HepG2 (cell line): Measurements from ENCODE around the gene RHOC. TPM values are rescaled to one million over a fixed set of nuclear protein-coding genes. Genes with fewer than 3 reads are reported as not detected.
A peak's percentile ranks its signal among the peaks of the same experiment; 100 is the strongest.

Experiments
- AKAP8 ChIP-seq: sonication (generic); formaldehyde crosslinking; IDR thresholded peaks from 2 replicates; pipeline ENCODE4 v1.5.1; 2020; ENCODE audit warnings: mild to moderate bottlenecking, missing genetic modification reagents
- ASH2L ChIP-seq: fragments of 300-600, 200-600 bp; sonication (generic); IDR thresholded peaks from 2 replicates; pipeline ENCODE4 v1.7.0; 2017; ENCODE audit warnings: low read depth, mild to moderate bottlenecking, moderate library complexity, mixed read lengths, low read length; ENCODE audit not compliant: insufficient read length
- ELF1 ChIP-seq: sonication (generic); formaldehyde crosslinking; IDR thresholded peaks from 2 replicates; pipeline ENCODE4 v1.4.0; 2020; ENCODE audit warnings: missing genetic modification reagents
- ELF3 ChIP-seq: IDR thresholded peaks from 2 replicates; pipeline ENCODE4 v1.6.1; 2016; ENCODE audit warnings: missing genetic modification reagents, missing compliant biosample characterization
- GATAD1 ChIP-seq: IDR thresholded peaks from 2 replicates; pipeline ENCODE4 v1.6.1; 2016; ENCODE audit warnings: missing genetic modification reagents, missing compliant biosample characterization
- KAT7 ChIP-seq: IDR thresholded peaks from 2 replicates; pipeline ENCODE4 v1.6.1; 2018; ENCODE audit warnings: borderline replicate concordance, missing compliant biosample characterization
- NCOA2 ChIP-seq: sonication (generic); formaldehyde crosslinking; IDR thresholded peaks from 2 replicates; pipeline ENCODE4 v1.8.0; 2022; ENCODE audit warnings: inconsistent platforms
- NONO ChIP-seq, 2 experiments: fragments of 450-650 bp in 1 of 2; sonication (generic) in 1 of 2; formaldehyde crosslinking in 1 of 2; IDR thresholded peaks in 1 of 2; conservative IDR thresholded peaks in 1 of 2; 2 replicates each; pipeline versions ENCODE4 v1.6.1 to v1.8.0; 2017 to 2022; ENCODE audit warnings: mild to moderate bottlenecking in 1 of 2, missing genetic modification reagents in 1 of 2, moderate library complexity in 1 of 2
- PHF20 ChIP-seq: sonication (generic); formaldehyde crosslinking; IDR thresholded peaks from 2 replicates; pipeline ENCODE4 v1.5.0; 2020; ENCODE audit warnings: mild to moderate bottlenecking, missing genetic modification reagents
- SNAI1 ChIP-seq: sonication (generic); formaldehyde crosslinking; IDR thresholded peaks from 2 replicates; pipeline ENCODE4 v1.5.0; 2020; ENCODE audit warnings: mild to moderate bottlenecking, missing genetic modification reagents, borderline replicate concordance
- TARDBP ChIP-seq: sonication (generic); formaldehyde crosslinking; IDR thresholded peaks from 2 replicates; pipeline ENCODE4 v1.8.0; 2022; ENCODE audit warnings: mild to moderate bottlenecking, missing genetic modification reagents
- ZNF3 ChIP-seq: IDR thresholded peaks from 2 replicates; pipeline ENCODE4 v1.7.0; 2017; ENCODE audit warnings: inconsistent platforms
- ZNF430 ChIP-seq: sonication (generic); formaldehyde crosslinking; IDR thresholded peaks from 2 replicates; pipeline ENCODE4 v1.9.0; 2021; ENCODE audit warnings: mild to moderate bottlenecking, missing genetic modification reagents
- ZNF589 ChIP-seq: sonication (generic); formaldehyde crosslinking; conservative IDR thresholded peaks from 2 replicates; pipeline ENCODE4 v1.8.0; 2022; ENCODE audit warnings: mild to moderate bottlenecking, moderate library complexity, missing genetic modification reagents
- ZNF780A ChIP-seq: sonication (generic); formaldehyde crosslinking; IDR thresholded peaks from 2 replicates; pipeline ENCODE4 v1.8.0; 2022; ENCODE audit warnings: mild to moderate bottlenecking, missing genetic modification reagents, moderate library complexity
- ZNF790 ChIP-seq: sonication (generic); formaldehyde crosslinking; IDR thresholded peaks from 2 replicates; pipeline ENCODE4 v1.8.0; 2022; ENCODE audit warnings: missing genetic modification reagents, mild to moderate bottlenecking, borderline replicate concordance
- ZNF883 ChIP-seq: sonication (generic); formaldehyde crosslinking; IDR thresholded peaks from 2 replicates; pipeline ENCODE4 v1.5.1; 2020; ENCODE audit warnings: mild to moderate bottlenecking, missing genetic modification reagents; ENCODE audit errors: not compliant biosample characterization
- ZSCAN22 ChIP-seq: sonication (generic); formaldehyde crosslinking; IDR thresholded peaks from 2 replicates; pipeline ENCODE4 v1.4.0; 2020; ENCODE audit warnings: mild to moderate bottlenecking, missing genetic modification reagents
- polyA plus RNA-seq, 8 experiments: library from polyadenylated mRNA; depleted of rRNA in 3 of 8; stranded (reverse) in 7 of 8; unstranded in 1 of 8; fragments of >200 nt; fragmentation: Illumina TruSeq in 4 of 8; extraction: Trizol in 4 of 8; gene quantifications; 2 replicates each; pipeline versions ENCODE4 v1.2.1 to v1.2.3, GENCODE V29; 2011 to 2016; ENCODE audit warnings: low read depth in 4 of 8, missing spikeins in 1 of 8, mixed read lengths in 1 of 8; ENCODE audit not compliant: insufficient read depth in 1 of 8
- total RNA-seq, 5 experiments: library from RNA; depleted of rRNA; stranded (reverse); fragments of >200 nt; fragmentation: Illumina TruSeq; extraction: Trizol; gene quantifications; 2 replicates each; pipeline ENCODE4 v1.2.3, GENCODE V29; 2016; ENCODE audit warnings: low read depth in 1 of 5
- TF ChIP-seq, protein P1 (sequence below): fragments of 450-650 bp; IDR thresholded peaks from 2 replicates; pipeline ENCODE4 v1.6.1; 2017; ENCODE audit warnings: mild to moderate bottlenecking
- TF ChIP-seq, protein P2 (sequence below): sonication (generic); formaldehyde crosslinking; IDR thresholded peaks from 2 replicates; pipeline ENCODE4 v1.4.0; 2020; ENCODE audit warnings: missing genetic modification reagents, low read depth, mild to moderate bottlenecking, borderline replicate concordance
- TF ChIP-seq, protein P3 (sequence below): sonication (generic); formaldehyde crosslinking; IDR thresholded peaks from 2 replicates; pipeline ENCODE4 v1.4.0; 2020; ENCODE audit warnings: missing genetic modification reagents
- TF ChIP-seq, protein P4 (sequence below): sonication (generic); formaldehyde crosslinking; IDR thresholded peaks from 2 replicates; pipeline ENCODE4 v1.4.0; 2020; ENCODE audit warnings: missing genetic modification reagents

RHOC gene
- total and polyA plus RNA-seq, 2 of the 13 experiments (the other 11 are each of a cell fraction or from before 2014, with no cell fraction given), result 64.3 to 182 TPM

DNA sequence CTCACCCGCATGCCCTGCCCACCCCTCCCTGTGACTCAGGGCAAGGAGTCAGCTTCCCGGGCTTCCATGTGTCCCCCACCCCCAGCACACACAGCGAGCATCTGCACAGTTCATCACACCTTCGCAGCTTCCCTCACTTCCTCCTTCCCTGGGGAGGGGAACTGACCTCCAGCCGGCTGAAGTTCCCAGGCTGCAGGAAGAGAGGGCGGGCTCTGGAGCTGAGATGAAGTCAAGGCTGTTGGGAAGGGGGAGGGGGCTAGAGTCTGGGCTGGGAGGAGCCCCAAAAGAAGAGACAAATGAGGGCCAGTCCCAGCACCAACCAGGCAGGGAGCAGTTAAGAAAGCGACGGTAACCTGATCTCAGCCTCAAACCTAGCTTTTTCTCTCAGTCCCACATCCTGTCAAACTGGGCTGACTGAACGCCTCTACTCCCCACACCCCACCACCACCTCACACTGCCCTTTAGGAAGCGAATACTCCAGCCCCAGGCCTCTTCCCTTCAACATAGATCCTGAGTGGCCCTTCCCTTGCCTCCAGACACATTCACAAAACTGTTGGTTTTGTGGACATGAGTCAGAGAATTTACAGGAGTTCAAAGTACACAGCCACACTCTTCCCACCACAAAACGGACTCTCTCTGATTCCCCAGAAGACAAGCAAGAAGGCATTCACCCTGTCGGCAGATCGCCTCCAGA lies 1.8 kb downstream of the RHOC start (continued):
- TF ChIP-seq ASH2L (peak; percentile 74), ZNF883 (peak; percentile 81), ELF1 (CRISPR knock-in tag) (peak; percentile 59), NONO (IDR thresholded peaks at IDR 0.05) (no peak), NONO (CRISPR knock-in tag; conservative IDR thresholded peaks at IDR 0.05) (peak; percentile 73; the same call in 1 of the 2 replicates), NCOA2 (CRISPR knock-in tag) (0 out of 2 replicates have a peak, but pooled peaks have one; percentile 33), AKAP8 (0 out of 2 replicates have a peak, but pooled peaks have one; percentile 20), ZNF430 (CRISPR knock-in tag) (peak; percentile 47; the same call in 1 of the 2 replicates), ZSCAN22 (CRISPR knock-in tag) (0 out of 2 replicates have a peak, but pooled peaks have one; percentile 36), ZNF589 (CRISPR knock-in tag) (0 out of 2 replicates have a peak, but pooled peaks have one; percentile 34), PHF20 (0 out of 2 replicates have a peak, but pooled peaks have one; percentile 2), SNAI1 (CRISPR knock-in tag) (no peak), GATAD1 (CRISPR knock-in tag) (peak; percentile 16; the same call in 1 of the 2 replicates), KAT7 (CRISPR knock-in tag) (peak; percentile 49; the same call in 1 of the 2 replicates), ZNF3 (CRISPR knock-in tag) (no peak), ZNF790 (CRISPR knock-in tag) (no peak), ELF3 (CRISPR knock-in tag) (peak; percentile 69), ZNF780A (CRISPR knock-in tag) (0 out of 2 replicates have a peak, but pooled peaks have one; percentile 60), TARDBP (peak; percentile 45; the same call in 1 of the 2 replicates)
- TF ChIP-seq, protein P1, sequence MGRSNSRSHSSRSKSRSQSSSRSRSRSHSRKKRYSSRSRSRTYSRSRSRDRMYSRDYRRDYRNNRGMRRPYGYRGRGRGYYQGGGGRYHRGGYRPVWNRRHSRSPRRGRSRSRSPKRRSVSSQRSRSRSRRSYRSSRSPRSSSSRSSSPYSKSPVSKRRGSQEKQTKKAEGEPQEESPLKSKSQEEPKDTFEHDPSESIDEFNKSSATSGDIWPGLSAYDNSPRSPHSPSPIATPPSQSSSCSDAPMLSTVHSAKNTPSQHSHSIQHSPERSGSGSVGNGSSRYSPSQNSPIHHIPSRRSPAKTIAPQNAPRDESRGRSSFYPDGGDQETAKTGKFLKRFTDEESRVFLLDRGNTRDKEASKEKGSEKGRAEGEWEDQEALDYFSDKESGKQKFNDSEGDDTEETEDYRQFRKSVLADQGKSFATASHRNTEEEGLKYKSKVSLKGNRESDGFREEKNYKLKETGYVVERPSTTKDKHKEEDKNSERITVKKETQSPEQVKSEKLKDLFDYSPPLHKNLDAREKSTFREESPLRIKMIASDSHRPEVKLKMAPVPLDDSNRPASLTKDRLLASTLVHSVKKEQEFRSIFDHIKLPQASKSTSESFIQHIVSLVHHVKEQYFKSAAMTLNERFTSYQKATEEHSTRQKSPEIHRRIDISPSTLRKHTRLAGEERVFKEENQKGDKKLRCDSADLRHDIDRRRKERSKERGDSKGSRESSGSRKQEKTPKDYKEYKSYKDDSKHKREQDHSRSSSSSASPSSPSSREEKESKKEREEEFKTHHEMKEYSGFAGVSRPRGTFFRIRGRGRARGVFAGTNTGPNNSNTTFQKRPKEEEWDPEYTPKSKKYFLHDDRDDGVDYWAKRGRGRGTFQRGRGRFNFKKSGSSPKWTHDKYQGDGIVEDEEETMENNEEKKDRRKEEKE, result no peak
- TF ChIP-seq, protein P2, sequence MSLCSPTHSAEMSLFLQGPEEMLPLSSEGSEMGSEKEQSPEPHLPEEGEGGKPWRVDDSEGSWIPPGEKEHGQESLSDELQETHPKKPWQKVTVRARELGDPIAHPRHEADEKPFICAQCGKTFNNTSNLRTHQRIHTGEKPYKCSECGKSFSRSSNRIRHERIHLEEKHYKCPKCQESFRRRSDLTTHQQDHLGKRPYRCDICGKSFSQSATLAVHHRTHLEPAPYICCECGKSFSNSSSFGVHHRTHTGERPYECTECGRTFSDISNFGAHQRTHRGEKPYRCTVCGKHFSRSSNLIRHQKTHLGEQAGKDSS (CRISPR knock-in tag), result peak; percentile 19; the same call in 1 of the 2 replicates
- TF ChIP-seq, protein P3, sequence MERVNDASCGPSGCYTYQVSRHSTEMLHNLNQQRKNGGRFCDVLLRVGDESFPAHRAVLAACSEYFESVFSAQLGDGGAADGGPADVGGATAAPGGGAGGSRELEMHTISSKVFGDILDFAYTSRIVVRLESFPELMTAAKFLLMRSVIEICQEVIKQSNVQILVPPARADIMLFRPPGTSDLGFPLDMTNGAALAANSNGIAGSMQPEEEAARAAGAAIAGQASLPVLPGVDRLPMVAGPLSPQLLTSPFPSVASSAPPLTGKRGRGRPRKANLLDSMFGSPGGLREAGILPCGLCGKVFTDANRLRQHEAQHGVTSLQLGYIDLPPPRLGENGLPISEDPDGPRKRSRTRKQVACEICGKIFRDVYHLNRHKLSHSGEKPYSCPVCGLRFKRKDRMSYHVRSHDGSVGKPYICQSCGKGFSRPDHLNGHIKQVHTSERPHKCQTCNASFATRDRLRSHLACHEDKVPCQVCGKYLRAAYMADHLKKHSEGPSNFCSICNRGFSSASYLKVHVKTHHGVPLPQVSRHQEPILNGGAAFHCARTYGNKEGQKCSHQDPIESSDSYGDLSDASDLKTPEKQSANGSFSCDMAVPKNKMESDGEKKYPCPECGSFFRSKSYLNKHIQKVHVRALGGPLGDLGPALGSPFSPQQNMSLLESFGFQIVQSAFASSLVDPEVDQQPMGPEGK, result peak; percentile 77
- TF ChIP-seq, protein P4, sequence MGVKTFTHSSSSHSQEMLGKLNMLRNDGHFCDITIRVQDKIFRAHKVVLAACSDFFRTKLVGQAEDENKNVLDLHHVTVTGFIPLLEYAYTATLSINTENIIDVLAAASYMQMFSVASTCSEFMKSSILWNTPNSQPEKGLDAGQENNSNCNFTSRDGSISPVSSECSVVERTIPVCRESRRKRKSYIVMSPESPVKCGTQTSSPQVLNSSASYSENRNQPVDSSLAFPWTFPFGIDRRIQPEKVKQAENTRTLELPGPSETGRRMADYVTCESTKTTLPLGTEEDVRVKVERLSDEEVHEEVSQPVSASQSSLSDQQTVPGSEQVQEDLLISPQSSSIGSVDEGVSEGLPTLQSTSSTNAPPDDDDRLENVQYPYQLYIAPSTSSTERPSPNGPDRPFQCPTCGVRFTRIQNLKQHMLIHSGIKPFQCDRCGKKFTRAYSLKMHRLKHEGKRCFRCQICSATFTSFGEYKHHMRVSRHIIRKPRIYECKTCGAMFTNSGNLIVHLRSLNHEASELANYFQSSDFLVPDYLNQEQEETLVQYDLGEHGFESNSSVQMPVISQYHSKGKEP, result no peak
